ENCODE results near the gene CLN5. TPM values are rescaled to one million over a fixed set of nuclear protein-coding genes. Genes with fewer than 3 reads are reported as not detected.

The CLN5 gene
- total and polyA plus RNA-seq, 10 of the 15 experiments (the other 5 are each of a cell fraction or from before 2014, with no cell fraction given) = 11.2 to 22.2 (median 13.1) TPM

DNA sequence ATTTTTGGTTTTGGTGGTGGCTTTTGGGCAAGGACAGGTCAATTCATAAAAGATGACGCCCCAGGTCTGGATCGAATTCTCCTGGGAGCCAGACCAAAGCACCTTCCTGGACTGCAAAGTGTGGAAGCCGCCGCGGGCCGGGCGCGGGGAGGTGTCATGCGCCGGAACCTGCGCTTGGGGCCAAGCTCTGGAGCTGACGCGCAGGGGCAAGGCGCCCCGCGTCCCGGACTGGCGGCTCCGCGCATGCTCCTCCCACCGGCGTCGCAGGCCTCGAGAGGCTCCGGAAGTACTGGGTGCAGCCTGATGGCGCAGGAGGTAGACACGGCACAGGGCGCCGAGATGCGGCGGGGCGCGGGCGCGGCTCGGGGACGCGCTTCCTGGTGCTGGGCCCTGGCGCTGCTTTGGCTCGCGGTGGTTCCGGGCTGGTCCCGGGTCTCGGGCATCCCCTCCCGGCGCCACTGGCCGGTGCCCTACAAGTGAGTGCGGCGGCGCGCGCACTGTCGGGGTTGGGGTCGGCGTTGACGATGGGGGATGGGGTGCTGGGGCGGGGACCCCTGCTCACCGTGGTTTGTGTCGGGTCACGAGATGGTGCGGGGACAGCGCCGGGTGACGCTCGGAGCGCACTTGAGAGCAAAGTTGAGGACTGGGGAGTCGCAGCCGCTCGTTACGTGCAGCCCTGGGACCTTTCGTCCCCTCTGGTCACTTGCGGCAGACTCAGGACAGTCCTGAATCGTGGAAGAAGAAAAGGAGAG, at the start of gene CLN5 (continued):
- TF ChIP-seq, protein P1, sequence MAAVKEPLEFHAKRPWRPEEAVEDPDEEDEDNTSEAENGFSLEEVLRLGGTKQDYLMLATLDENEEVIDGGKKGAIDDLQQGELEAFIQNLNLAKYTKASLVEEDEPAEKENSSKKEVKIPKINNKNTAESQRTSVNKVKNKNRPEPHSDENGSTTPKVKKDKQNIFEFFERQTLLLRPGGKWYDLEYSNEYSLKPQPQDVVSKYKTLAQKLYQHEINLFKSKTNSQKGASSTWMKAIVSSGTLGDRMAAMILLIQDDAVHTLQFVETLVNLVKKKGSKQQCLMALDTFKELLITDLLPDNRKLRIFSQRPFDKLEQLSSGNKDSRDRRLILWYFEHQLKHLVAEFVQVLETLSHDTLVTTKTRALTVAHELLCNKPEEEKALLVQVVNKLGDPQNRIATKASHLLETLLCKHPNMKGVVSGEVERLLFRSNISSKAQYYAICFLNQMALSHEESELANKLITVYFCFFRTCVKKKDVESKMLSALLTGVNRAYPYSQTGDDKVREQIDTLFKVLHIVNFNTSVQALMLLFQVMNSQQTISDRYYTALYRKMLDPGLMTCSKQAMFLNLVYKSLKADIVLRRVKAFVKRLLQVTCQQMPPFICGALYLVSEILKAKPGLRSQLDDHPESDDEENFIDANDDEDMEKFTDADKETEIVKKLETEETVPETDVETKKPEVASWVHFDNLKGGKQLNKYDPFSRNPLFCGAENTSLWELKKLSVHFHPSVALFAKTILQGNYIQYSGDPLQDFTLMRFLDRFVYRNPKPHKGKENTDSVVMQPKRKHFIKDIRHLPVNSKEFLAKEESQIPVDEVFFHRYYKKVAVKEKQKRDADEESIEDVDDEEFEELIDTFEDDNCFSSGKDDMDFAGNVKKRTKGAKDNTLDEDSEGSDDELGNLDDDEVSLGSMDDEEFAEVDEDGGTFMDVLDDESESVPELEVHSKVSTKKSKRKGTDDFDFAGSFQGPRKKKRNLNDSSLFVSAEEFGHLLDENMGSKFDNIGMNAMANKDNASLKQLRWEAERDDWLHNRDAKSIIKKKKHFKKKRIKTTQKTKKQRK (IDR thresholded peaks at IDR 0.05; ENCODE audit: low read depth, low read length) = no peak
- TF ChIP-seq HDAC6 (IDR thresholded peaks at IDR 0.05; ENCODE audit: unreplicated experiment) = peak; percentile 48
- TF ChIP-seq, protein P2, sequence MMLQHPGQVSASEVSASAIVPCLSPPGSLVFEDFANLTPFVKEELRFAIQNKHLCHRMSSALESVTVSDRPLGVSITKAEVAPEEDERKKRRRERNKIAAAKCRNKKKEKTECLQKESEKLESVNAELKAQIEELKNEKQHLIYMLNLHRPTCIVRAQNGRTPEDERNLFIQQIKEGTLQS (IDR thresholded peaks at IDR 0.05; ENCODE audit: borderline replicate concordance, extremely low read depth, low read depth, low read length) = peak; percentile 12; the same call in 1 of the 2 replicates
- no peak for TF ChIP-seq TBL1XR1 (IDR thresholded peaks at IDR 0.05; ENCODE audit: low read depth, low read length)
- no peak for TF ChIP-seq KDM1A (IDR thresholded peaks at IDR 0.05; ENCODE audit: borderline replicate concordance)
- peak; percentile 56; the same call in 1 of the 2 replicates for TF ChIP-seq SIN3A (IDR thresholded peaks at IDR 0.05; ENCODE audit: low read depth, low read length)
- peak; percentile 71 for TF ChIP-seq HCFC1 (IDR thresholded peaks at IDR 0.05; ENCODE audit: low read length)
- TF ChIP-seq EGR1 (IDR thresholded peaks at IDR 0.05; ENCODE audit: borderline replicate concordance in 1 of 2, low read depth in 2 of 2, low read length in 2 of 2) = no peak
- TF ChIP-seq, protein P3, sequence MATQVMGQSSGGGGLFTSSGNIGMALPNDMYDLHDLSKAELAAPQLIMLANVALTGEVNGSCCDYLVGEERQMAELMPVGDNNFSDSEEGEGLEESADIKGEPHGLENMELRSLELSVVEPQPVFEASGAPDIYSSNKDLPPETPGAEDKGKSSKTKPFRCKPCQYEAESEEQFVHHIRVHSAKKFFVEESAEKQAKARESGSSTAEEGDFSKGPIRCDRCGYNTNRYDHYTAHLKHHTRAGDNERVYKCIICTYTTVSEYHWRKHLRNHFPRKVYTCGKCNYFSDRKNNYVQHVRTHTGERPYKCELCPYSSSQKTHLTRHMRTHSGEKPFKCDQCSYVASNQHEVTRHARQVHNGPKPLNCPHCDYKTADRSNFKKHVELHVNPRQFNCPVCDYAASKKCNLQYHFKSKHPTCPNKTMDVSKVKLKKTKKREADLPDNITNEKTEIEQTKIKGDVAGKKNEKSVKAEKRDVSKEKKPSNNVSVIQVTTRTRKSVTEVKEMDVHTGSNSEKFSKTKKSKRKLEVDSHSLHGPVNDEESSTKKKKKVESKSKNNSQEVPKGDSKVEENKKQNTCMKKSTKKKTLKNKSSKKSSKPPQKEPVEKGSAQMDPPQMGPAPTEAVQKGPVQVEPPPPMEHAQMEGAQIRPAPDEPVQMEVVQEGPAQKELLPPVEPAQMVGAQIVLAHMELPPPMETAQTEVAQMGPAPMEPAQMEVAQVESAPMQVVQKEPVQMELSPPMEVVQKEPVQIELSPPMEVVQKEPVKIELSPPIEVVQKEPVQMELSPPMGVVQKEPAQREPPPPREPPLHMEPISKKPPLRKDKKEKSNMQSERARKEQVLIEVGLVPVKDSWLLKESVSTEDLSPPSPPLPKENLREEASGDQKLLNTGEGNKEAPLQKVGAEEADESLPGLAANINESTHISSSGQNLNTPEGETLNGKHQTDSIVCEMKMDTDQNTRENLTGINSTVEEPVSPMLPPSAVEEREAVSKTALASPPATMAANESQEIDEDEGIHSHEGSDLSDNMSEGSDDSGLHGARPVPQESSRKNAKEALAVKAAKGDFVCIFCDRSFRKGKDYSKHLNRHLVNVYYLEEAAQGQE (IDR thresholded peaks at IDR 0.05; ENCODE audit: low read depth, low read length) = 0 out of 2 replicates have a peak, but pooled peaks have one; percentile 38
- TF ChIP-seq CHD2 (IDR thresholded peaks at IDR 0.05; ENCODE audit: borderline replicate concordance, low read depth, low read length) = peak; percentile 53; the same call in 1 of the 2 replicates
- no peak for TF ChIP-seq PAX8 (IDR thresholded peaks at IDR 0.05)
- TF ChIP-seq ZNF24 (IDR thresholded peaks at IDR 0.05) = no peak
- TF ChIP-seq, protein P4, sequence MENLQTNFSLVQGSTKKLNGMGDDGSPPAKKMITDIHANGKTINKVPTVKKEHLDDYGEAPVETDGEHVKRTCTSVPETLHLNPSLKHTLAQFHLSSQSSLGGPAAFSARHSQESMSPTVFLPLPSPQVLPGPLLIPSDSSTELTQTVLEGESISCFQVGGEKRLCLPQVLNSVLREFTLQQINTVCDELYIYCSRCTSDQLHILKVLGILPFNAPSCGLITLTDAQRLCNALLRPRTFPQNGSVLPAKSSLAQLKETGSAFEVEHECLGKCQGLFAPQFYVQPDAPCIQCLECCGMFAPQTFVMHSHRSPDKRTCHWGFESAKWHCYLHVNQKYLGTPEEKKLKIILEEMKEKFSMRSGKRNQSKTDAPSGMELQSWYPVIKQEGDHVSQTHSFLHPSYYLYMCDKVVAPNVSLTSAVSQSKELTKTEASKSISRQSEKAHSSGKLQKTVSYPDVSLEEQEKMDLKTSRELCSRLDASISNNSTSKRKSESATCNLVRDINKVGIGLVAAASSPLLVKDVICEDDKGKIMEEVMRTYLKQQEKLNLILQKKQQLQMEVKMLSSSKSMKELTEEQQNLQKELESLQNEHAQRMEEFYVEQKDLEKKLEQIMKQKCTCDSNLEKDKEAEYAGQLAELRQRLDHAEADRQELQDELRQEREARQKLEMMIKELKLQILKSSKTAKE (IDR thresholded peaks at IDR 0.05; ENCODE audit: low read depth, poor library complexity, severe bottlenecking) = no peak
- TF ChIP-seq, protein P5, sequence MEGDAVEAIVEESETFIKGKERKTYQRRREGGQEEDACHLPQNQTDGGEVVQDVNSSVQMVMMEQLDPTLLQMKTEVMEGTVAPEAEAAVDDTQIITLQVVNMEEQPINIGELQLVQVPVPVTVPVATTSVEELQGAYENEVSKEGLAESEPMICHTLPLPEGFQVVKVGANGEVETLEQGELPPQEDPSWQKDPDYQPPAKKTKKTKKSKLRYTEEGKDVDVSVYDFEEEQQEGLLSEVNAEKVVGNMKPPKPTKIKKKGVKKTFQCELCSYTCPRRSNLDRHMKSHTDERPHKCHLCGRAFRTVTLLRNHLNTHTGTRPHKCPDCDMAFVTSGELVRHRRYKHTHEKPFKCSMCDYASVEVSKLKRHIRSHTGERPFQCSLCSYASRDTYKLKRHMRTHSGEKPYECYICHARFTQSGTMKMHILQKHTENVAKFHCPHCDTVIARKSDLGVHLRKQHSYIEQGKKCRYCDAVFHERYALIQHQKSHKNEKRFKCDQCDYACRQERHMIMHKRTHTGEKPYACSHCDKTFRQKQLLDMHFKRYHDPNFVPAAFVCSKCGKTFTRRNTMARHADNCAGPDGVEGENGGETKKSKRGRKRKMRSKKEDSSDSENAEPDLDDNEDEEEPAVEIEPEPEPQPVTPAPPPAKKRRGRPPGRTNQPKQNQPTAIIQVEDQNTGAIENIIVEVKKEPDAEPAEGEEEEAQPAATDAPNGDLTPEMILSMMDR (IDR thresholded peaks at IDR 0.05 in 2 of 3, conservative IDR thresholded peaks at IDR 0.05 in 1 of 3; ENCODE audit: control insufficient read depth in 2 of 3, extremely low read depth in 1 of 3, insufficient read depth in 1 of 3, low read depth in 3 of 3, low read length in 3 of 3) = no peak
- no peak for TF ChIP-seq ZZZ3 (IDR thresholded peaks at IDR 0.05; ENCODE audit: control insufficient read depth, insufficient read length, low read depth)
- TF ChIP-seq SMARCA5 (IDR thresholded peaks at IDR 0.05) = peak; percentile 76
- no peak for TF ChIP-seq SMC3 (IDR thresholded peaks at IDR 0.05; ENCODE audit: borderline replicate concordance, low read length)
